ENCODE data around the gene ROR2. TPM values are rescaled to one million over a fixed set of nuclear protein-coding genes. Genes with fewer than 3 reads are reported as not detected.

ROR2 gene
- total RNA-seq, 1 experiment from 2014 or later, result not detected

DNA sequence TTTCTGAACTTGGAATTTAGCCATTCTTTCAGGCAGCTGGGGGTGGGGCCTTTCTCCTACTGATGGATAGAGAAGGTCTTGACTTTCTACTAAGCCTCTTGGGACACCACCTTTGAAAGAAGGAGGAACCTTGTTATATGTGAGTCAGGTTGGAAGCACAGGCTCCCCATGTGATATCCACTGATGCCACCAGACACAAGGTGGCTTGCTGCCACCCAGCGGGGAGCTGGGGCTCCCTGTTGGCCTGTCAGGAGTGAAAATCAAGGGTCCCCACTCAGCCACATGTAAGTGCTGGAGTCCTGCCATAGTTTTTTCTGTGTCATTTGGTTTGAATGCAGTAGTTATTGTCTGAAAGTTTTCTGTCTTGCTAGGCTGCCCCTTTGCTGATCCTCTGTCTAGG is 274.0 kb downstream of the ROR2 start:
- H2AFZ ChIP-seq (ENCODE audit: low read length), result no peak overlapping the region
- no peaks in the 10 kb centered on the region for H3F3A ChIP-seq (ENCODE audit: low read length, unreplicated experiment)
- H3K9ac ChIP-seq (ENCODE audit: low read length), result no peak overlapping the region
- H3K9me2 ChIP-seq (replicated peaks; ENCODE audit: low read length), result no peaks in the 10 kb centered on the region
- no peak overlapping the region for H3K27ac ChIP-seq (ENCODE audit: low read length)
- no TSS peak for BruUV-seq (replicated peaks)
- peak; percentile 80 for ATAC-seq
- TF ChIP-seq EZH2 (IDR thresholded peaks at IDR 0.05; ENCODE audit: low read length, unreplicated experiment) (no peak), CTCF (conservative IDR thresholded peaks at IDR 0.05; ENCODE audit: low read depth, low read length) (peak; percentile 74), EZH2phosphoT487 (IDR thresholded peaks at IDR 0.05; ENCODE audit: borderline replicate concordance, low read length) (no peak)
- H4K20me1 ChIP-seq (ENCODE audit: low read length), result no peaks in the 10 kb centered on the region
- no peaks in the 10 kb centered on the region for H3K36me3 ChIP-seq (ENCODE audit: low read depth, low read length)
- H3K27me3 ChIP-seq (ENCODE audit: low read length), result no peaks in the 10 kb centered on the region
- peak; percentile 64 for DNase-seq
- POLR2A ChIA-PET (ENCODE audit: unreplicated experiment), result no interaction called here
- H3K4me1 ChIP-seq (ENCODE audit: insufficient read depth, low read length), result peaks cover 16% of the 10 kb centered on the region
- CTCF ChIA-PET, result interaction anchor here (0.7 kb wide), 1 partner anchor 243 kb away, joined by 4 read pairs; no protein-coding TSS in a partner anchor
- H3K4me2 ChIP-seq (ENCODE audit: low read length), result no peak overlapping the region
- intact Hi-C loops (cut with micrococcal nuclease), result loop anchor here (1.0 to 2.0 kb wide), 2 partner anchors 243 to 761 kb away; no protein-coding TSS in a partner anchor
- H3K79me2 ChIP-seq (ENCODE audit: low read length), result no peaks in the 10 kb centered on the region
- no peak overlapping the region for H3K4me3 ChIP-seq (ENCODE audit: low read length)
- H3K9me3 ChIP-seq (ENCODE audit: low read length), result no peaks in the 10 kb centered on the region

DNA sequence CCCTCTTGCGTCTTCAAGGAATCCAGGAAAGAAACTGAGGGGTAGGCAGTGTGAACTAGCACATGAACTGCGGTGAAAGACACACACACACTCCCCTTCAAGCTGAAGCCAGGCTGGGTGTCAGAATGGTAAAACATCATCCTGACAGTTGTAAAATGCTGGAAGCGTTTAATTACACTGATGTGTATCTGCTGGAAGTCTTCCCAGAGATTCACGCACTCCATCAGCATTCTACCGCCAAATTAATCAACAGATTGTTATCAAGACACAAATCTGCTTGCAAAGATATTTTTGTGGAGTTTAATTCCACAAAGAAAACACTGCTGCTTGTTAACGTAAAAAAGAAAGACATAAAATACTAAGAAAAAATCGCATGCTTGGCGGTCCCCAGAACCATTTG is 285.4 kb downstream of the ROR2 start:
- Histone ChIP-seq H3K79me2 (ENCODE audit: low read length) (no peaks in the 10 kb centered on the region), H3K4me1 (ENCODE audit: insufficient read depth, low read length) (no peaks in the 10 kb centered on the region), H2AFZ (ENCODE audit: low read length) (no peak overlapping the region), H3K27me3 (ENCODE audit: low read length) (no peaks in the 10 kb centered on the region), H3K4me2 (ENCODE audit: low read length) (no peak overlapping the region), H3K4me3 (ENCODE audit: low read length) (no peak overlapping the region), H3F3A (ENCODE audit: low read length, unreplicated experiment) (no peaks in the 10 kb centered on the region), H3K9ac (ENCODE audit: low read length) (no peak overlapping the region), H3K27ac (ENCODE audit: low read length) (no peak overlapping the region), H4K20me1 (ENCODE audit: low read length) (no peaks in the 10 kb centered on the region), H3K36me3 (ENCODE audit: low read depth, low read length) (no peaks in the 10 kb centered on the region), H3K9me3 (ENCODE audit: low read length) (no peaks in the 10 kb centered on the region), H3K9me2 (replicated peaks; ENCODE audit: low read length) (no peaks in the 10 kb centered on the region)
- ATAC-seq (no peak), DNase-seq (no peak)
- no TSS peak for BruUV-seq (replicated peaks)
- ChIA-PET CTCF (no interaction called here), POLR2A (ENCODE audit: unreplicated experiment) (no interaction called here)
- TF ChIP-seq CTCF (conservative IDR thresholded peaks at IDR 0.05; ENCODE audit: low read depth, low read length) (no peak), EZH2 (IDR thresholded peaks at IDR 0.05; ENCODE audit: low read length, unreplicated experiment) (no peak), EZH2phosphoT487 (IDR thresholded peaks at IDR 0.05; ENCODE audit: borderline replicate concordance, low read length) (no peak)
- intact Hi-C loops (cut with micrococcal nuclease), result no loop called here

DNA sequence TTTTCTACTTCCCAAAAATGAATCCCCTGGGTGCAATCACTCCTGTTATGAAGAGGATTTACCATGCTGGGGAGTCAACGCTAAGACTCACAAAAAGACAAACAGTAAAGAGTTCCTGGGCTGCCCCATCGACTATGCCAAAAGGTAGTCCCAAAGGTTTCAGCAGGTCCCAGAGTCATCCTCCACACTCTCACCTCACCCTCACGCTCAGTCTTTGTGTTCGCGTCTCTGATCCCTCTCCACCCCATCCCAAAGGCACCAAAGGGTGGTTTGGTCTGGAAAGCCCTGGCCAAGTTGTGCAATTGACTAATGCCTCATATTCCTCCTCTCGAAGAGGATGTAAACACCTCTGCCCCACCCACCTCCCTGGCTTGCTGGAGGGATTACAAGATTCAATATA is 286.2 kb downstream of the ROR2 start:
- no peaks in the 10 kb centered on the region for H3F3A ChIP-seq (ENCODE audit: low read length, unreplicated experiment)
- ATAC-seq (no peak), DNase-seq (peak; percentile 5)
- intact Hi-C loops (cut with micrococcal nuclease), result no loop called here
- no peaks in the 10 kb centered on the region for H3K36me3 ChIP-seq (ENCODE audit: low read depth, low read length)
- no peaks in the 10 kb centered on the region for H4K20me1 ChIP-seq (ENCODE audit: low read length)
- no peak overlapping the region for H2AFZ ChIP-seq (ENCODE audit: low read length)
- H3K27me3 ChIP-seq (ENCODE audit: low read length), result no peaks in the 10 kb centered on the region
- H3K27ac ChIP-seq (ENCODE audit: low read length), result no peak overlapping the region
- H3K4me2 ChIP-seq (ENCODE audit: low read length), result no peak overlapping the region
- H3K4me3 ChIP-seq (ENCODE audit: low read length), result no peak overlapping the region
- H3K4me1 ChIP-seq (ENCODE audit: insufficient read depth, low read length), result no peaks in the 10 kb centered on the region
- no TSS peak for BruUV-seq (replicated peaks)
- TF ChIP-seq EZH2phosphoT487 (IDR thresholded peaks at IDR 0.05; ENCODE audit: borderline replicate concordance, low read length), result no peak
- TF ChIP-seq CTCF (conservative IDR thresholded peaks at IDR 0.05; ENCODE audit: low read depth, low read length), result no peak
- no peak for TF ChIP-seq EZH2 (IDR thresholded peaks at IDR 0.05; ENCODE audit: low read length, unreplicated experiment)
- no peaks in the 10 kb centered on the region for H3K79me2 ChIP-seq (ENCODE audit: low read length)
- H3K9me3 ChIP-seq (ENCODE audit: low read length), result no peaks in the 10 kb centered on the region
- H3K9ac ChIP-seq (ENCODE audit: low read length), result no peak overlapping the region
- ChIA-PET CTCF (interaction anchor here (0.6 kb wide), 1 partner anchor 90 kb away, joined by 3 read pairs; no protein-coding TSS in a partner anchor), POLR2A (ENCODE audit: unreplicated experiment) (no interaction called here)
- no peaks in the 10 kb centered on the region for H3K9me2 ChIP-seq (replicated peaks; ENCODE audit: low read length)

Data from PC-3 (cell line).